ENCODE data around the gene ZMIZ1.
"Not testable (repeated sequence)": the region's sequence is repeated elsewhere in the genome, so short reads cannot be mapped to it uniquely, and the experiment has no call there.

ZMIZ1 gene

DNA sequence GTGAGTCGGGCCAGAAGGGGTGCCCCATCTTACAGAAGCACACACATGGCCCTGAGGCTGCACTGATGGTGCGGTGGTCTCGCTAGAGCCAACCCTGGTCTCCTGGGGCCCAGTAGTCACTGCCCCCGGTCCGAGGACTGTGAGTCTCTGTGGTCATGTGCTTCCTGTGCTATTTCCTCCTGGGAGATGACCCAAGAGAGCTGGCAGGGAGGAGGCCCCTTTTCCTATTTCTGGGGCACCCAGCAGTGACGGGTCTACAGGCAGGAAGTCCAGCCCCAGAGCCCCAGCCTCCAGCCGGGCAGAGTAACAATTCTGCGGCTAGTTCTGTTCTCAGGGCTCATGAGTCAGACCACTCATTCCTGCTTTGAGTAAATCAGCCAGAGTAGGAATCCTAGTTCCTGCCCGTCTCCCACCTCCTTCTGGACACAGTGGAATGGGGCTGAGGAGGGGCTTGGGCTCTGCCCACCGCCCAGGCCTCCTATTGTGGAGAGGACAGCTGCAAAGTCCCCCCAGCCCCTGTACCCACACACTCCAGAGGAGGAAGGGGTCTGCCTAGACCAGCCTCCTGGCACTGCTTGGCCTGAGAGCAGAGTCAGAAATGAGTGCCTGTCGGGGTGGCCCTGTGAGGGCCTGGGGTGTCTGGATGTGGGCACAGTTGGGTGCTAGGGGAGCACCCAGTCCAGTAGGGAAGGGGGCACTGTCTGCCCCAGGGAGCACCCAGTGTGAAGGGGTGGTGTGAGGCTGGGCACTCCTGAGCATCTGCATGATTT lies 198.0 kb downstream of the ZMIZ1 start:
- peak overlapping the region; percentile 79 for H3K27ac ChIP-seq
- peak; percentile 40 for DNase-seq (ENCODE audit: low read depth, low spot score)

DNA sequence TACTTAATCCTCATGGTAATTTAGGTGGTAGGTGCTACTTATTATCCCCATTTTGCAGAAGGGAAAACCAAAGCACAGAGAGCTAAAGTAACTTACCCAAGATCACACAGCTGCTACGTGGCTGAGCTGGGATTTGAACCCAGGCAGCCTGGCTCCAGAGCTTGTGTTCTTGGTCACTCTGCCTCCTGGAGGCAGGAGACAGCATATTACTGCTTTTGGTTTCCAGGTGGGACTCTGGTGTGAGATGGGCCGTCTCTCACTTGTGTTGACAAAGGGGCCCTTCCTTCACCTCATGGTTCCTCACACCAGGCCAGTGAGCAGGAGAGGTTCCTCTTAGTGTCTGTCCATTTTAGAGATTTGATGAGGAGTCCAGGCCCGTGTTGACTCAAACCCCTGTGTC lies 198.7 kb downstream of the ZMIZ1 start:
- peak overlapping the region; percentile 79 for H3K27ac ChIP-seq
- no peak for DNase-seq (ENCODE audit: low read depth, low spot score)

DNA sequence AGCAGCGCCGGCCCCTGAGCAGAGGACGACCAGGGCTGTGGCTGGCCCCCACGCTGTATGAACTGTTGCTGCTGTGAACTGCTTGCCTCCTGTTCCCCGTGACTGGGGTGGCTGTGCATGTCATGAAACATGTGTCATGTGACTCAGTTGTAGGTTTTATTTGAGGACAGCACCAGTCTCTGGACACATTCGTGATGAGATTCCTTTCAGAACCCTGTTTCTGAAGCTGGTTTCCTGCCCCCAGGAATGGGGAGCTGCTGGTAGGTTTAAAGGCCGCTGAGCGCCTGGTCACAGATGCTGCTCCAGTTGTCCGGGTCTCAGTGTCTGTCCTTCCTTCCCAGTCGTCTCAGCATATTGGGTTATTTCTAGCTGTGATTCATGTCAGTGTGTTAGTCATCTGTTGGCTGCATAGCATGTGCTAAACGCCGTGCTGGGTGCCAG lies 199.4 kb downstream of the ZMIZ1 start:
- no peak overlapping the region for H3K27ac ChIP-seq
- DNase-seq (ENCODE audit: low read depth, low spot score): no peak

DNA sequence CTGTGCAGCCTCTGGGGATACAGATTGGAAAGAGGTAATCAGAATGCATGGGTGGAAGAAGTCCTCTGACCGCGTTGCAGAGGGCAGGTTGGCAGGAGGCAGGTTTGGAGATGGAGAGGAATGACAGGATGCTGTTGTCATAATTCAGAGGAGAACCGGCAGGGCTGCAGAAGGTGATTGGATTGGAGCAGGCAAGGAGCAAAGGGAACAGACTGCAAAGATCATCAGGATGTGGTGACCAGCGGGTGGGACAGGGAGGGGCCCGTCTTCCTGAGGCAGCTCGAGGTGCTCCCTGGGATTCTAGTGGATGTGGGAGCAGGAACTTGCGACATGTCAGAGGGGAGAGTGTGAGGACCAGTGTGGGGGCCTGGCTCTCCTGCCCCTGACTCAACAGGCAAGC lies 200.0 kb downstream of the ZMIZ1 start:
- H3K27ac ChIP-seq: no peak overlapping the region
- DNase-seq (ENCODE audit: low read depth, low spot score): no peak

DNA sequence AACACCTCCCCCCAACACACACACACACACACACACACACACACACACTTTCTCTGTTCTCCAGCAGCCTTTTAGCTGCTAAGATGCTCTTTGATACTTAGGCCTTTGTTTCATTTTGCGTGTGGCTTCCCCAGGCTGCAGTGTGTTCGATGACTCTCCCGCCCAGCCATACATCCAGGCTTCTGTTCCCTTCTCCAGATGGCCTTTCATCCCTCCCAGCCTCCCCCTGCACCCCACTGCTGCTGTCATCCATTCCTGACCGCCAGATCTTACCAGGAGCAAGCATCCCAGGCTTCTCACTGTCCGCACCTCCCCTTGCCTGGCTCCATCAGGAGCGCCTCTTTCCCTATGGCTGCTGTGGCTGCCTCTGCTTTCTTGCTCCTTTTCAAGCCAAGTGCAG lies 200.7 kb downstream of the ZMIZ1 start:
- no peak overlapping the region for H3K27ac ChIP-seq
- DNase-seq (ENCODE audit: low read depth, low spot score): no peak

DNA sequence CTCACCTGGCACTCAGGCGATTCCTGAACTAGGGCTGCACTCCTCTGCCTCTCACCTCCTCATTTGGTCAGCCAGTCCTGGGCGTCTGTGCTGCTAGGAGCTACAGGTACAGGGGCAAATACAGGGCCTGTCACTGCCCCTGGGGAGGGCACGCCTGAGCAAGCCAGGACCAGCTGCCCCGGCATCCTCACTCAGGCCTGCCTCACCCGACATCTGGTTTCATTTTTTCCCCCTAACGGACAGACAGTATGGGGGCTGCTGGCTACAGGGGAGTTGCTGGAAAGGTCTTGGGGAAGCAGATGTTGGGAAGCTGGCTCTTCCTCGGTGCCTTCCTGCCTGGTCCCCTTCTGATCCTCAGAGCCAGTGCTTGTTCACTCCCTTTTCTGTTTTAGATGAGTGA lies 201.2 kb downstream of the ZMIZ1 start:
- DNase-seq (ENCODE audit: low read depth, low spot score): no peak
- H3K27ac ChIP-seq: no peak overlapping the region

DNA sequence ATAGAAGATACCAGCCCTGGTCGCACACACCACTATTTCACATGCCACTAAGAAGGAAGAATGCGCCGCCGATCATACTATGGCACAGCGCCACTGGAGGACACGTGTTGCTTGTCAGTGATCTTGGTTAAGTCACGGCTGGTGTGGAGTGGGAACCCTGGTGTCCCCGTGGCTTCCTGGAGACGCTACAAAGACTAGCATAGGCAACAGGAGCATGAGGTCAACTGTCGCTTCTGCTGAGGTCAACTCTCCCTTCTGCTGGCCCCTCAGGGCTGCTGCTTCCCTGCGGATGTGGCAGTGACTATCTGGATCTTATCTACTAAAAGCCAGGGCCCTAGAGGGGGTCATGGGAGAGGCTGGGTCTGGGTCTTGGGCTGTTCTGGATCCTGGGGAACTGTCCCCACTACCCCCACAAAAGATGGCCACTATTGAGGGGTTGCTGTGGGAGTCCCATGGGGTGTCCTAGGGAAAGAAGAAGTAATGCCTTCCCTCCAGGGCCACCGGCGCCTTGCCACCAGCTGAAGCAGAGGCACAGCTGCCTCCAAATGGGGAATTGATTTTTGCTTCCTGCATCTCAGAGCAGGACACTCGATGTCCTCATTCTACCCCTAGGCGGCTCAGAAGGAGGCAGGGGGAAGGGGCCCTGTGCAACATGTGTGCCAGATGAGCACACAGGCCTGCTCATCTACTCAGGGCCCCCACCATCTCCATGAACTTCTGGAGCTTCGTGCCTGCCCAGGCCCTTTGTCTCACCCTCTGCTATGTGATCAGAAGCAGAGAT lies 201.9 kb downstream of the ZMIZ1 start:
- H3K27ac ChIP-seq: no peak overlapping the region
- DNase-seq (ENCODE audit: low read depth, low spot score): no peak

DNA sequence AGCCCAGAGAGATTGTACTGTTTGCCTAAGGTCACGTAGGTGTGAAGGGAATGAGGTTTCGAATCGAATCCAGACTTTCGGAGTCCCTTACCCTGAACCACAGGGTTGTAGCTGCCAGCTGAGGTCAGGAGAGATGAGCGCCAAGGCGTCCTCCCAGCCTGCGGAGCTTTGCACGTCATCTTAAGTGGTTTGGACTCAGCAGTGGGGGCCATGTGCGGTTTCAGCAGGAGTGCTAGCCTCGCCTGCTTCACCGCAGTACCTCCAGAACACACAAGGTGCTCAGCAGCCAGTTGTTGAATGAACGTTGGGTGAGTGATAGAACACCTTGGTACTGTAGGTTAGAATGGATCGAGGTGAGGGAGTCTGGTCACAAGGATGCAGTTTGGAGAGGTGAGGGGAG lies 203.6 kb downstream of the ZMIZ1 start:
- DNase-seq (ENCODE audit: low read depth, low spot score): no peak
- no peak overlapping the region for H3K27ac ChIP-seq

DNA sequence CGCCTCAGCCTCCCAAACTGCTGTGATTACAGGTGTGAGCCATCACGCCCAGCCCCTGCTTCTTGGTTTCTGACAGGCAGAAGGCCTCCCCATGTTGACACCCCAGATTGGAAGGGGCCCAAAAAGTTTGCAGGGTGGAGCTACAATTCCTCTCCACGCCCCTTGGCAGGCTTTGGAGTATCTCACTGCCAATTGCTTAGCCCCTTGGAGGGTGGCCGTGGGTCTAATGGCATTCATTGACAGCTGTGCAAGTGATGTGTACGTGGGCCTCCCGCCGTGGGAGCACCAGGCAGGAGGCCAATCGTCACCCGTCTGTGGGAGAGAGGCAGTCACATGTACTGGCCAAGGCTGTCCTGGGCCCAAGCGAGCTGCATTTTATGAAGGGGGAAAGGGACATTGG lies 204.8 kb downstream of the ZMIZ1 start:
- H3K27ac ChIP-seq: peak overlapping the region; percentile 74
- no peak for DNase-seq (ENCODE audit: low read depth, low spot score)

DNA sequence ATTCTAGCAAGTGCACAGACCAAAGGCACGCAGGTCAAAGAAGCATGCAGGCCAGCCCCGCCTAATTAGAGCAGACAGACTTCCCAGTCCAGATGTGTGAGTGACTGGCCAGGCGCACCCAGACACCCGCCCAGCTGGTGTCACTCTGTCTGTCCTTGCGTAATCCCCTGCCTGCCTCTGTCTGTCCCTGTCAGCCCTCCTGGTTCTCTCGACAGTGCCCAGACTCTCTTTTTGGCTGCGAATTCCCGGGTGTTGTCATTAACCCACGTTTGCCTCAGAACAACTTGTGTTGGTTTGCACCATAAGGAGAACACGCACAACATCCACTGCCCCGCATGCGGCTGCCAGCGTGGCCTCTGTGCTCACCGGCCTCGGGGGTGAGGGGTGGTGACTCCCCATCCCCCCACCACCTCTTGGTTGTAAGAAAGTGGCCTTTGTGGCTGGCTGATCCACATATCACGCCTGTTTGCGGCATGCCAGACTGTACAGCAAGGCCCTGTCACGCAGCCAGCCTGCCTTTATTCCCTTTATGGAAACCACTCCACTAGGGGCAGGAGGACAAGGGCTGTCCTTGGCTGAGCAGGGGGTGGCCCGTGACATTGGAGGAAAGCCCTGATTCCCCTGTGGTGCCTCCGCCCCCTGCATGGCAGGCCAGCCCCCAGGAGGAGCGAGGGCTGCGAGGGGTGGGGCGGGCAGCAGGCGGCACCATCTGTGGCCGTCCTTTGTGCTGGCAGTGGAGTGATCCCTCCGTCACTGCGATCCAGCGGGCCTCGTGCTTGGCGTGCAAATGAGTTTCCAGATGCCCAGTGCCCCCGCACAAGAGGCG lies 205.7 kb downstream of the ZMIZ1 start:
- H3K27ac ChIP-seq: peak overlapping the region; percentile 74
- no peak for DNase-seq (ENCODE audit: low read depth, low spot score)

DNA sequence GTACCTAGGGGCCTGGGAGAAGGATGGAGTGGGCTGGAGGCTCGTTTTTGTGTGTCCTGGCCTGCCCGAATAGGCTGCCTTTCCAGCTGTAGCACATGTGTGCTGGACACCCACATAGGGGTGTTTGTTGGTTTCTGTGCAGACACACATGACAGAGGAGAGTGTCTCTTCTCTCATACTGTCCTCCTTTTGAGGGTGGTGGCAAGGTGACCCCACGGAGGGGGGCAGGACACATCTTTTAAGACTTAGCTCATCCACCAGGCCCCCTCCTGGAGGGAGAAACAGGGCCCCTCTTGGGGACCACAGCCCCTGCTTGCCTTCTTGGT lies 206.3 kb downstream of the ZMIZ1 start:
- DNase-seq (ENCODE audit: low read depth, low spot score): no peak
- peak overlapping the region; percentile 74 for H3K27ac ChIP-seq

DNA sequence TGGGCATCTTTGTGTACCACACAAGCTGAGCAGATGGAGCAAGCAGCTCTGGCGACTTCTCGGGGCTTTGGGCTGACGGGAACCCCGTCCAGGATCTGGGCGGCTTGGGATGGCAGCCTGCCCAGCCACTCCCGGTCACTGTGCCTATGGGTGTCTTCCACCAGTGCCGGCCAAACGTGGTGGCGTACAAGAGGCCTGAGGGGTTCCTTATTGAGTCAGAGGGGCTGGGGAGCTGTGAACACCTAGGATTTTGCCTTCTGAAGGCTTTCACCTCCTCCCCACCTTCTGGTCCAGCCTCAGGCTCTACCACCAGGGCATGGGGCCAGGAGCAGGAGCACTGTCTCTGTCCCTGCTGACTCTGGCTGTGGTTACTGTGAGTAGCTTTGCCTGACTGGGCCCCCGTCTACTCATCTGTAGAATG lies 206.7 kb downstream of the ZMIZ1 start:
- no peak for DNase-seq (ENCODE audit: low read depth, low spot score)
- H3K27ac ChIP-seq: peak overlapping the region; percentile 74

DNA sequence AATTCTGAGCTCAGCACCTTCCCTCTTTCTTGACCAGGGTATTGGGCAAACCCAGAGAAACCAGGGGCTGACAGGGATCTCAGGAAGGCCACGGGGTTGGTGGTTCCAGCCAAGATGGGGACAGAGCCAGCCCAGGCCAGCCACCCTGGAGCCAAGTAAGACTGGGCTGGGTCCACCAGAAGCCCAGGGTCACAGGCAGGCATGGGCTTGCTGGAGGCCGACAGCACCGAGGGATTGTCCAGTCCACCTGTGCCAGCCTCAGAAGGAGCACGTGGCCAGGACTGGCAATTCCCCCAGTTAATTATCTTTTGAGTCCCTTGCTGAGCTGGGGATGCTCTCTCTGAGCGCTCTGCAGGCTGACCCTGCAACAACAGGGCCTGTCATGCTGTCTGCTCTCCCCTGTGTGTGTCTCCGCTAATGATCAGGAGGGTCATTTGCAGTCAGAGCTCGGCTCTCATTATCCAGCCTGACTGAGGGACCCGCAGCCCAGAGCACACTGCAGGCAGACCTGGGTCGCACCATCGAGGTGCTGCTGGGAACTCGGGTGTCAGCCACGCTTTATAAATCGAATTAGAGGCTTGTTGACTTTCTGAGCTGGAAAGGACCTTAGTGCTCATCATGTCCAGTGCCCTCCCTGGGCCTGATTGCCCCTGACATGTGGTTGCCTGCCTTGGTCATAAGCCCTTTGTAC lies 209.0 kb downstream of the ZMIZ1 start:
- DNase-seq (ENCODE audit: low read depth, low spot score): no peak
- no peak overlapping the region for H3K27ac ChIP-seq

DNA sequence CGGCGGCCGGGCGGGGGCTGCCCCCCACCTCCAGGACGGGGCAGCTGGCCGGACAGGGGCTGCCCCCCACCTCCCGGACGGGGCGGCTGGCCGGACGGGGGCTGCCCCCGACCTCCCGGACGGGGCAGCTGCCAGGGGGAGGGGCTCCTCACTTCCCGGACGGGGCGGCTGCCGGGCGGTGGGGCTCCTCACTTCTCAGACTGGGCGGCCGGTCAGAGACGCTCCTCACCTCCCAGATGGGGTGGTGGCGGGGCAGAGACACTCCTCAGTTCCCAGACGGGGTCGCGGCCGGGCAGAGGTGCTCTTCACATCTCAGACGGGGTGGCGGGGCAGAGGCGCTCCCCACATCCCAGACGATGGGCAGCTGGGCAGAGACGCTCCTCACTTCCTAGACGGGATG lies 210.3 kb downstream of the ZMIZ1 start:
- not testable (repeated sequence) for H3K27ac ChIP-seq; DNase-seq (ENCODE audit: low read depth, low spot score)

DNA sequence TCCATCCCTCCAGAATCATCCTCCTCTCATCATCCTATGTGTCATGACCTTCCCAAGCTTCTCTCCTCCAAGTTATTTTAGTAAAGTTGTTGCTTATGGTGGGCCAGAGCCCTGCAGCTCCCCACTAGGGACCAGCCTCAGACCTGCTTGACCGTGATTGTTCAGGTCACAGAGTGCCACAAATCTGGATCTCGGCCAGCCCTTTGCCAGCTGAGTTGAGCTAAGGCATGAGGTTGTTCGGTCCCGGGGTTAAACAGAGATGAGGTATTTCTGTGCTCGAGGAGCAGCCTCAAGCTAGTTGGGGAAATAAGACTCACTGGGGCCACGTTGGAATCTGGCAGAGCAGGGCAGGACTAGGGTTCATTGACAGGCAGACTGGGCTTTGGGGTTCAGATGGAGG lies 212.2 kb downstream of the ZMIZ1 start:
- no peak for DNase-seq (ENCODE audit: low read depth, low spot score)
- no peak overlapping the region for H3K27ac ChIP-seq

DNA sequence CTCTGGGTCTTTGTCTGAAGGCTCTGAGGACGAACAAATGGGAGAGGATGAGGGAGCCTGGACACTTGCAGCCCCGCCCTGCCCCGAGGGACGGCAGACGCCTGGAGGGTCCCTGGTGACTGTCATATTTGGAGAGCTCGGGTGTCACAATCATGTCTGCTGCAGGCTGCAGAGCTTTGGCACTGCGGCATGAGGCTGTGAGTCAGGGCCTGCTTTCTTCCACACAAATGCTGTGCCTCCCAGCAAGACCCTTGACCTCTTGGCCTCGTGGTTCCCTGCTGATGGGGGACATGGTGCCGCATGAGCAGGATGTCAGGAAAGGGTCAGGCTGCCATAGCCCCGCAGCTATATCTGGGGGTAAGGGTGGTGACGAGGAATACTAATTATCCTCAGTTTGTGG lies 213.6 kb downstream of the ZMIZ1 start:
- no peak overlapping the region for H3K27ac ChIP-seq

DNA sequence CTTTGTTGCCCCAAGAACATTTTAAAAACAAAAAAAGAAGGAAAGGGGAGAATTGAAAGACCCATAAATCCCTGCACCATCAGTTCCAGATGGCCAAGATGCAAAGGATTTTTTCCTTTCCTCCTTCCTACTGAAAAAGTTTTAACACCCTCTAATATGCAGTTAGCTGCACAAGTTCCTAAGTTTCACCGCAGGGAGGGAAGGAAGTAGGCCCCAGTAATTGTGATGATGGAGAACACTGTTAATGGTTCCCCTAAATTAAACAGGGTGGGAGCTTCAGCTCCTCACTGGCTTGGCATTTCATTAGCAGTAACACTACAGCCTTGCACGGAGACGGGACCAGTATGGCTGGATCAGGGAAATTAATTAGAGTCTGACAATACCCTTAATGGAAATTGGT lies 214.8 kb downstream of the ZMIZ1 start:
- H3K27ac ChIP-seq: no peak overlapping the region

More for the DNA sequence above, 213.6 kb downstream of the ZMIZ1 start:
- no peak for DNase-seq (ENCODE audit: low read depth, low spot score)

DNA sequence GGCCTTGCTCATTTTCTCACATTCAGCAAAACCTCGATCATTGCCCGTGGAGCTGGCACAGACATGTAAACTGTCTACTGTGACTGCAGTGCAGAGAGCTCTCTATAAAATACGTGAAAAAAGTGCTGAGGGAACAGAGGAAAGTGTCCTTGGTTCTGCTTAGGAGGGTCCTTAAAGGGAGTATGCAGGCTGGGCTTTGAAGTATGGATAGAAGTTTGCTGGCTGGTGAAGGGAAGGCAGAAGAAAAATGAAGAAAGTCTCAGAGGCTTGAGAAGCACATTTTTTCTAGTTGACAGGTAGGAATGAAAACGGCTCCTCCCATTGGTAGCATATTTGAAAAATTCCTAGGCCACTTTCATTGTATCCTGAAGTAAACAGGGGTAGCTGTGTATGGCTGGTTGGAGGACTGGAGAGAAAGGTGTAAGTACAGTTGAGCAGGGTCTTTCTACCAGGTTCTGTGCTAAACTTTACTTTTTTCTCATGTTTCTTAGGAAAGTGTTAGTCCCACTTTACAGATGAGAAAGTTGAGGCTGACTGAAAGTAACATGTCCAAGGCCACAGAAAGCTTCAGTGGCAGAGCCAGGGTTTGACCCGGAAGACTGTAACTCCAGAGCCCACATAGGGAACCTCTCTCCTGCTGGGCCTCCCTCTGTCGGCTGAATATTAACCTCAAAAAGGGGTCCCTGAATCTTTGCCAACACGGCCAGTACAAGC lies 215.5 kb downstream of the ZMIZ1 start:
- no peak for DNase-seq (ENCODE audit: low read depth, low spot score)

More for the DNA sequence above, 214.8 kb downstream of the ZMIZ1 start:
- no peak for DNase-seq (ENCODE audit: low read depth, low spot score)

DNA sequence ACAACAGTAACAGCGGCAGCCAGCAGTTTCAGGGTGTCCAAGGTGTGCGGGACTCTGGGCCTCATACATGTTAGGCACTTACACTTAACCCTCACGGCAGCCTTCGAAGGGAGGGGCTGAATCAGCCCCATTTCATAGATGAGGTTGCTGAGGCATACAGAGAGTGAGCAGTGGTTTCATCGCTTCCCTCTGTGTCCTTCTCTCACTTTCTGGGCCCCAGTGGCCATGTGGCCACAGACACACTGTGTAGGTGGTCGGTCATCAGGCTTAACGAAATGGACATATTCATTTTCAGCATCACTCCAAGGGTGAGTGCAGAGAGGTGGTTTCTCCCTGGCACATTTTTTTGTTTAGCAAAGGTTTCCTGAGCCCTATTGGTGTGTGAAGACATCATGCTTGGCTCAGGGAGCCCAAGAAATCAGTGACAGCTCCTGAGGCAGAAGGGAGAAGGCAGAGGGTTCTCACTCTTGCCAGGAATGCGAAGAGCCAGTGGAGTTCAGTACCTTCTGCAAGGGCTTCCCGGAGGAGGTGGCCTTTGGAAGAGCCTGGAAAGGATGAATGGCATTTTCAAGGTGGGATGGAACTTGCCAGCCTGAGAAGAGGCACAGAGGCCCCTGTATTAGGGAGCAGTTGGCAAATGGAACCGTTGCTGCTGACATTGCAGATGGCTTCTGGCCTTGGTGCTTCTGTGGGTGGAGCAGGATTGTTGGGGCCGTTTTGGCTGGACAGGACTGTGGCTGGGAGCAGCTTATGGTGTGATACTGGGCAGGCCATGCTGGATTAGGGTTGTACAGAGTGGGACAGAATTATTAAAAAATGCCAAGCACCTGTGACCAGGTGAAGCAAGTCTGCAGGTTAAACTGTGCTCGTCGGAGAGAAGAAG lies 216.8 kb downstream of the ZMIZ1 start:
- DNase-seq (ENCODE audit: low read depth, low spot score): no peak
- H3K27ac ChIP-seq: no peak overlapping the region

More for the DNA sequence above, 215.5 kb downstream of the ZMIZ1 start:
- H3K27ac ChIP-seq: no peak overlapping the region
